Uterus (tissue), 4 donors: ENCODE results near the gene PNCK. TPM values are rescaled to one million over a fixed set of nuclear protein-coding genes. Genes with fewer than 3 reads are reported as not detected.
A peak's percentile ranks its signal among the peaks of the same experiment; 100 is the strongest.

Source experiments
- DNase-seq, 2 donors: peaks; one replicate each; pipeline ENCODE4 v3.0.0-alpha.2; 2019 to 2020
- H3K27ac ChIP-seq, 2 donors: fragments of 200-600 bp; sonication (generic); 1 replicate in 1 of 2; 2 replicates in 1 of 2; pipeline ENCODE4 v1.5.1; 2016 to 2018
- H3K27me3 ChIP-seq, 2 donors: fragments of 200-600 bp; sonication (generic); one replicate each; pipeline ENCODE4 v1.5.1; 2018 to 2019; ENCODE audit warnings: control low read depth in 1 of 2
- H3K36me3 ChIP-seq, 2 donors: fragments of 200-600 bp; sonication (generic); one replicate each; pipeline ENCODE4 v1.5.1; 2019; ENCODE audit warnings: control low read depth in 1 of 2
- H3K4me1 ChIP-seq, 2 donors: fragments of 200-600 bp; sonication (generic); one replicate each; pipeline ENCODE4 v1.5.1; 2018 to 2019; ENCODE audit warnings: control low read depth in 1 of 2
- H3K4me3 ChIP-seq, 2 donors: fragments of 200-600 bp; sonication (generic); 1 replicate in 1 of 2; 2 replicates in 1 of 2; pipeline ENCODE4 v1.5.1; 2018 to 2019; ENCODE audit warnings: mild to moderate bottlenecking in 1 of 2
- H3K9me3 ChIP-seq, 2 donors: fragments of 200-600 bp; sonication (generic); one replicate each; pipeline ENCODE4 v1.5.1; 2019; ENCODE audit warnings: control low read depth in 1 of 2
- CTCF ChIP-seq, 4 experiments: fragments of 200-600 bp in 2 of 4; fragments of 450-650 bp in 2 of 4; sonication (generic) in 2 of 4; IDR thresholded peaks; one replicate each; pipeline ENCODE4 v1.5.1; 2016 to 2019; ENCODE audit warnings: antibody characterized with exemption in 4 of 4, mild to moderate bottlenecking in 2 of 4, moderate library complexity in 1 of 4
- POLR2A ChIP-seq, 2 donors: fragments of 450-650 bp; IDR thresholded peaks; one replicate each; pipeline ENCODE4 v1.6.1; 2016; ENCODE audit warnings: antibody characterized with exemption in 2 of 2, mild to moderate bottlenecking in 1 of 2, moderate library complexity in 1 of 2
- intact Hi-C: fragments of 100-400 bp; cut with DNase I; formaldehyde crosslinking; loops from one replicate; pipeline ENCODE4 v1.15.1; 2023; ENCODE audit warnings: low total_unique reads
- total RNA-seq, 4 donors: library from RNA; depleted of rRNA in 3 of 4; stranded (reverse); fragments of >200 nt in 3 of 4; gene quantifications; one replicate each; pipeline versions ENCODE4 v1.1.0 to v1.2.4, GENCODE V29; 2014 to 2023
- donor health status: DM: yes; HTN: yes; CAD: no.

Gene PNCK
- total RNA-seq, 4 donors from 2014 or later = 1.8 to 8.5 (median 5.9) TPM; not detected in 1

GRCh38 chrX:153688506-153688905 is 14.9 kb upstream of the PNCK start:
- intact Hi-C loops = no loop called here
- H3K4me1 ChIP-seq = no peaks in the 10 kb centered on the region
- H3K4me3 ChIP-seq = peak overlapping the region; percentile 4 to 46
- no peaks in the 10 kb centered on the region for H3K27me3 ChIP-seq
- no peak for DNase-seq
- TF ChIP-seq POLR2A (IDR thresholded peaks at IDR 0.05) (no peak), CTCF (IDR thresholded peaks at IDR 0.05) (no peak)
- peak overlapping the region in 1 of 2 donors; percentile 73 for H3K27ac ChIP-seq
- no peaks in the 10 kb centered on the region for H3K9me3 ChIP-seq
- no peaks in the 10 kb centered on the region for H3K36me3 ChIP-seq

- intact Hi-C loops = no loop called here
- H3K27ac ChIP-seq = peak overlapping the region in 1 of 2 donors; percentile 27
- no peaks in the 10 kb centered on the region for H3K4me1 ChIP-seq
- H3K36me3 ChIP-seq = no peaks in the 10 kb centered on the region
- no peaks in the 10 kb centered on the region for H3K27me3 ChIP-seq
- TF ChIP-seq CTCF (IDR thresholded peaks at IDR 0.05) = no peak
- H3K4me3 ChIP-seq = no peak overlapping the region
- no peaks in the 10 kb centered on the region for H3K9me3 ChIP-seq
- DNase-seq = no peak
Measured at GRCh38 chrX:153688071-153688470, 14.5 kb upstream of the PNCK start.

- no peaks in the 10 kb centered on the region for H3K27me3 ChIP-seq
- H3K27ac ChIP-seq = peak within 1 kb of the TSS; percentile 64 to 79
- H3K4me1 ChIP-seq = no peaks in the 10 kb centered on the region
- intact Hi-C loops = no loop called here
- peak; percentile 57 to 58 for TF ChIP-seq POLR2A (IDR thresholded peaks at IDR 0.05)
- peak in 3 of 4 experiments; percentile 10 to 17 (median 13) for TF ChIP-seq CTCF (IDR thresholded peaks at IDR 0.05)
- H3K9me3 ChIP-seq = no peaks in the 10 kb centered on the region
- DNase-seq = peak; percentile 69 to 78
- H3K4me3 ChIP-seq = peak within 1 kb of the TSS; percentile 22 to 46
- no peaks in the 10 kb centered on the region for H3K36me3 ChIP-seq
Measured at GRCh38 chrX:153687121-153688039, 13.8 kb upstream of the PNCK start, which contains the start of gene SLC6A8. Gene SLC6A8, plus strand, starts transcription at chrX:153687926. Its CDS starts 649 bp downstream, at chrX:153688575.

- no peak for TF ChIP-seq POLR2A (IDR thresholded peaks at IDR 0.05)
- no peak for TF ChIP-seq CTCF (IDR thresholded peaks at IDR 0.05)
- Histone ChIP-seq H3K4me1 (no peaks in the 10 kb centered on the region), H3K9me3 (no peaks in the 10 kb centered on the region), H3K4me3 (no peak overlapping the region), H3K27ac (peak overlapping the region; percentile 64 to 79), H3K27me3 (no peaks in the 10 kb centered on the region), H3K36me3 (no peaks in the 10 kb centered on the region)
- intact Hi-C loops = no loop called here
- peak in 1 of 2 donors; percentile 20 for DNase-seq
Measured at GRCh38 chrX:153686711-153687110, 13.1 kb upstream of the PNCK start.
